GM12878 (cell line): ENCODE results near the gene CHST15. TPM values are rescaled to one million over a fixed set of nuclear protein-coding genes. Genes with fewer than 3 reads are reported as not detected.

Source experiments
- ATAC-seq: fragments of 200-7000 bp; cut with Tn5 transposase; 3 replicates; pipeline ENCODE4 v1.9.1; 2020; ENCODE audit warnings: mild to moderate bottlenecking, moderate library complexity
- BruUV-seq: library from RNA; stranded (reverse); fragments of 400-500 nt; replicated peaks from 2 replicates; lab custom pipeline; 2021; lab: Mats Ljungman, UMichigan
- CTCF ChIA-PET: fragments of 300-600 bp; sonication (Branson Sonifier 250); formaldehyde crosslinking; extraction: SDS; loops from one replicate; lab custom pipeline; 2021; ENCODE audit warnings: inconsistent platforms; lab: Yijun Ruan, JAX
- POLR2A ChIA-PET: fragments of 350-600 bp; formaldehyde crosslinking; extraction: SDS; loops from one replicate; lab custom pipeline; 2021; ENCODE audit warnings: inconsistent platforms; lab: Charles Lee
- RAD21 ChIA-PET: fragments of 300-600 bp; sonication (Branson Sonifier 250); formaldehyde crosslinking; loops from one replicate; lab custom pipeline; 2023; ENCODE audit warnings: antibody characterized with exemption; ENCODE audit not compliant: unreplicated experiment; lab: Charles Lee
- SMC1A ChIA-PET: fragments of 300-600 bp; sonication (Branson Sonifier 250); formaldehyde crosslinking; loops from one replicate; lab custom pipeline; 2023; ENCODE audit not compliant: unreplicated experiment, uncharacterized antibody; lab: Charles Lee
- DNase-seq: peaks from one replicate; pipeline ENCODE4 v3.0.0-alpha.2; 2011; ENCODE audit warnings: low read depth, low spot score
- FAIRE-seq: peaks from 3 replicates; lab custom pipeline; 2011; peaks lifted over from hg19 to GRCh38; lab: Jason Lieb, UNC
- H2AFZ ChIP-seq: 2 replicates; pipeline ENCODE4 v1.6.0; 2011; ENCODE audit warnings: low read depth, low read length, control low read depth; ENCODE audit not compliant: control insufficient read depth
- H3K27ac ChIP-seq: 2 replicates; pipeline ENCODE4 v1.5.1; 2011; ENCODE audit warnings: control low read depth; ENCODE audit not compliant: control insufficient read depth, insufficient read depth
- H3K27me3 ChIP-seq, 2 experiments: replicated peaks in 1 of 2; 2 replicates each; pipeline versions ENCODE4 v1.6.0 to v1.6.1; 2011; ENCODE audit warnings: low read length in 1 of 2; ENCODE audit not compliant: control insufficient read depth in 2 of 2, insufficient read depth in 2 of 2
- H3K36me3 ChIP-seq, 2 experiments: 2 replicates each; pipeline ENCODE4 v1.5.1; 2011; ENCODE audit warnings: low read length in 1 of 2; ENCODE audit not compliant: control insufficient read depth in 2 of 2, insufficient read depth in 2 of 2
- H3K4me1 ChIP-seq: 2 replicates; pipeline ENCODE4 v1.6.1; 2011; ENCODE audit warnings: mild to moderate bottlenecking, low read length, moderate library complexity, mixed read lengths; ENCODE audit not compliant: control insufficient read depth, insufficient read depth
- H3K4me2 ChIP-seq: 2 replicates; pipeline ENCODE4 v1.6.0; 2011; ENCODE audit warnings: control low read depth; ENCODE audit not compliant: control insufficient read depth, insufficient read depth
- H3K4me3 ChIP-seq: fragments of 200-600 bp; sonication (generic); 2 replicates; pipeline ENCODE4 v1.5.1; 2016
- H3K79me2 ChIP-seq: 2 replicates; pipeline ENCODE4 v1.6.0; 2011; ENCODE audit warnings: low read length; ENCODE audit not compliant: control insufficient read depth, insufficient read depth
- H3K9ac ChIP-seq: 2 replicates; pipeline ENCODE4 v1.8.0; 2011; ENCODE audit warnings: low read length, control low read depth, mixed read lengths; ENCODE audit not compliant: control insufficient read depth, insufficient read depth
- H3K9me3 ChIP-seq: replicated peaks from 3 replicates; pipeline ENCODE4 v1.5.1; 2011; ENCODE audit warnings: mild to moderate bottlenecking, low read length; ENCODE audit not compliant: control insufficient read depth, insufficient read depth
- H4K20me1 ChIP-seq: 2 replicates; pipeline ENCODE4 v1.6.0; 2011; ENCODE audit not compliant: control insufficient read depth, insufficient read depth
- BCL3 ChIP-seq: IDR thresholded peaks from 2 replicates; pipeline ENCODE4 v1.6.1; 2011; ENCODE audit warnings: borderline replicate concordance, low read depth, mild to moderate bottlenecking, moderate library complexity, low read length; ENCODE audit not compliant: insufficient read depth, poor library complexity, severe bottlenecking
- CTCF ChIP-seq, 3 experiments: IDR thresholded peaks in 2 of 3; conservative IDR thresholded peaks in 1 of 3; 2 replicates each; pipeline ENCODE4 v1.5.1; 2011; ENCODE audit warnings: low read depth in 3 of 3, low read length in 3 of 3, mild to moderate bottlenecking in 3 of 3, control low read depth in 2 of 3, moderate library complexity in 2 of 3, inconsistent platforms in 1 of 3, mixed read lengths in 1 of 3; ENCODE audit not compliant: control insufficient read depth in 2 of 3, insufficient read depth in 1 of 3; ENCODE audit errors: extremely low read depth in 1 of 3
- E2F8 ChIP-seq: fragments of 450-650 bp; IDR thresholded peaks from 2 replicates; pipeline ENCODE4 v1.6.1; 2018; ENCODE audit warnings: mild to moderate bottlenecking, low read depth, moderate library complexity; ENCODE audit not compliant: partially characterized antibody
- HDGF ChIP-seq: fragments of 450-650 bp; IDR thresholded peaks from 2 replicates; pipeline ENCODE4 v1.6.1; 2016; ENCODE audit warnings: antibody characterized with exemption
- NBN ChIP-seq: fragments of 450-650 bp; IDR thresholded peaks from 2 replicates; pipeline ENCODE4 v1.6.1; 2016
- POLR2A ChIP-seq: IDR thresholded peaks from 2 replicates; pipeline ENCODE4 v1.6.1; 2011; ENCODE audit warnings: low read depth, mild to moderate bottlenecking, low read length
- WGBS: methylation state at CpG from one replicate; pipeline ENCODE4 v1.1.6; 2016; ENCODE audit warnings: low lambda C conversion rate; ENCODE audit not compliant: insufficient replicate concordance, insufficient coverage; ENCODE audit errors: missing lambda C conversion rate; 5-methylcytosine and 5-hydroxymethylcytosine counted together
- in situ Hi-C: fragments of 300-500 bp; cut with MboI; formaldehyde crosslinking; loops from 9 replicates; pipeline ENCODE4 v1.14.3; 2018; ENCODE audit warnings: mixed read lengths
- intact Hi-C: fragments of 100-400 bp; cut with micrococcal nuclease; formaldehyde crosslinking; loops from one replicate; pipeline ENCODE4 v1.14.2; 2022; ENCODE audit not compliant: unreplicated experiment
- polyA plus RNA-seq, 11 experiments: library from polyadenylated mRNA; depleted of rRNA in 4 of 11; unstranded in 6 of 11; stranded (reverse) in 5 of 11; fragments of >200 nt; fragmentation: Nextera tagmentation in 4 of 11; fragmentation: Illumina TruSeq in 1 of 11; extraction: Ambion mirVana in 4 of 11; extraction: Trizol in 1 of 11; gene quantifications; 1 replicate in 1 of 11; 2 replicates in 10 of 11; pipeline versions ENCODE4 v1.2.1 to v1.2.3, GENCODE V29; 2011 to 2016; ENCODE audit warnings: inconsistent platforms in 2 of 11, missing spikeins in 2 of 11, low read depth in 1 of 11
- total RNA-seq, 4 experiments: library from RNA; depleted of rRNA in 3 of 4; stranded (reverse); fragments of >200 nt in 3 of 4; fragmentation: Illumina TruSeq in 1 of 4; extraction: Trizol in 1 of 4; gene quantifications; 2 replicates each; pipeline versions ENCODE4 v1.2.1 to v1.2.3, GENCODE V29; 2013 to 2021

Gene CHST15
- total and polyA plus RNA-seq, 10 of the 15 experiments (the other 5 are each of a cell fraction or from before 2014, with no cell fraction given): 0.02 to 0.53 (median 0.05) TPM; not detected in 1

GRCh38 chr10:124125305-124126116, 32.1 kb upstream of the CHST15 start:
- in situ Hi-C loops (no loop called here), intact Hi-C loops (no loop called here)
- WGBS: 30% methylated on average over 10 of the region's 10 CpGs
- H3K4me2 ChIP-seq: no peak overlapping the region
- TF ChIP-seq CTCF (IDR thresholded peaks at IDR 0.05 in 2 of 3, conservative IDR thresholded peaks at IDR 0.05 in 1 of 3; ENCODE audit: control insufficient read depth in 2 of 3, extremely low read depth in 1 of 3, insufficient read depth in 1 of 3, low read depth in 3 of 3, low read length in 3 of 3) (peak; percentile 31 to 51 (median 49); a peak in 5 of 6 replicates), E2F8 (no peak), NBN (0 out of 2 replicates have a peak, but pooled peaks have one; percentile 15), BCL3 (peak; percentile 55), HDGF (0 out of 2 replicates have a peak, but pooled peaks have one; percentile 14), POLR2A (no peak)
- no TSS peak for BruUV-seq
- H3K27me3 ChIP-seq: peaks cover 0 to 4% of the 10 kb centered on the region in 2 experiments; a peak in 2 of 4 replicates
- no peak overlapping the region for H3K27ac ChIP-seq
- H4K20me1 ChIP-seq: no peaks in the 10 kb centered on the region
- ATAC-seq (peak; percentile 77), DNase-seq (no peak), FAIRE-seq (no peak)
- H3K4me1 ChIP-seq: peaks cover 7% of the 10 kb centered on the region; the same call in 1 of the 2 replicates
- ChIA-PET POLR2A (no interaction called here), SMC1A (no interaction called here), RAD21 (no interaction called here), CTCF (interaction anchor here (0.6 to 0.8 kb wide), 2 partner anchors 10 to 12 kb away, joined by 3 to 4 read pairs; no protein-coding TSS in a partner anchor)
- H3K36me3 ChIP-seq: no peaks in the 10 kb centered on the region
- no peaks in the 10 kb centered on the region for H3K79me2 ChIP-seq
- H3K4me3 ChIP-seq: no peak overlapping the region
- no peaks in the 10 kb centered on the region; the same call in 2 of the 3 replicates for H3K9me3 ChIP-seq
- no peak overlapping the region for H2AFZ ChIP-seq
- no peak overlapping the region for H3K9ac ChIP-seq
